Hematopoietic multipotent progenitor cell treated with erythropoietin and hydrocortisone succinate and interleukin-3 and kit ligand, for 6 days (in vitro differentiated cells): ENCODE measurements around the gene TMEM121.
A peak's percentile ranks its signal among the peaks of the same experiment; 100 is the strongest.
"Not testable (repeated sequence)": the region's sequence is repeated elsewhere in the genome, so short reads cannot be mapped to it uniquely, and the experiment has no call there.

Source experiments
- DNase-seq: peaks from one replicate; pipeline ENCODE4 v3.0.0-alpha.2; 2015

TMEM121 gene

DNA sequence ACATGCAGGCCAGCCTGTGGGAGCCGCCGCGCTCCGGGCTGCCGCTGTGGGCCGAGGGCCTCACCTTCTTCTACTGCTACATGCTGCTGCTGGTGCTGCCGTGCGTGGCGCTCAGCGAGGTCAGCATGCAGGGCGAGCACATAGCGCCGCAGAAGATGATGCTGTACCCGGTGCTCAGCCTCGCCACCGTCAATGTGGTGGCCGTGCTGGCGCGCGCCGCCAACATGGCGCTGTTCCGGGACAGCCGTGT lies 2.9 kb downstream of the TMEM121 start:
- DNase-seq = no peak

DNA sequence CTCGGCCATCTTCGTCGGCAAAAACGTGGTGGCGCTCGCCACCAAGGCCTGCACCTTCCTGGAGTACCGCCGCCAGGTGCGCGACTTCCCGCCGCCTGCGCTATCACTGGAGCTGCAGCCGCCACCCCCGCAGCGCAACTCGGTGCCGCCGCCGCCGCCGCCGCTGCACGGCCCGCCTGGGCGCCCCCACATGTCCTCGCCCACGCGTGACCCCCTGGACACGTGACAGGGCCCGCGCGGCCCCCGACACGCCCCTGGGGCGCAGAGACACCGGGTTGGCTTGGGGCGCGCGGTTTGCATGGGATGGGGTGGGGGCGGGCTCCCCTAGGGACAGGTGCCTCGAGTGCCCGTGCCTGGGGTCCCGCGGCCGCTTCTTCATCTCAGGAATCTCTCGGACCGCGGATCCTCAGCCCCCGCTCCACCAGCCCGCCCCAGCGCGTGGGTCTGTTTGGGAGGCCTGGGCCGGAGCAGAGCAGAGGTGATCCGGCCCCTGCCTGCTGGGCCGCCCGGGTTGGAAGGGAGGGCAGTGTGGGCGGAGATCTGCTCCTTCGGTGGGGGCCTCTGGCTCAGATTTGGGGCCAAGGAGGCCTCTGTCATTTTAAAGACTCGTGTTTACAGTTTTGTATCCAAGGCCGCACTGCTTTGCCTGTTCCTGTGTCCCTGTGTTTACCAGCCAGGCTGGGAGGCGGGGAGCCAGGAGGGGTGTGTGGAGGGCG lies 3.3 kb downstream of the TMEM121 start:
- no peak for DNase-seq

DNA sequence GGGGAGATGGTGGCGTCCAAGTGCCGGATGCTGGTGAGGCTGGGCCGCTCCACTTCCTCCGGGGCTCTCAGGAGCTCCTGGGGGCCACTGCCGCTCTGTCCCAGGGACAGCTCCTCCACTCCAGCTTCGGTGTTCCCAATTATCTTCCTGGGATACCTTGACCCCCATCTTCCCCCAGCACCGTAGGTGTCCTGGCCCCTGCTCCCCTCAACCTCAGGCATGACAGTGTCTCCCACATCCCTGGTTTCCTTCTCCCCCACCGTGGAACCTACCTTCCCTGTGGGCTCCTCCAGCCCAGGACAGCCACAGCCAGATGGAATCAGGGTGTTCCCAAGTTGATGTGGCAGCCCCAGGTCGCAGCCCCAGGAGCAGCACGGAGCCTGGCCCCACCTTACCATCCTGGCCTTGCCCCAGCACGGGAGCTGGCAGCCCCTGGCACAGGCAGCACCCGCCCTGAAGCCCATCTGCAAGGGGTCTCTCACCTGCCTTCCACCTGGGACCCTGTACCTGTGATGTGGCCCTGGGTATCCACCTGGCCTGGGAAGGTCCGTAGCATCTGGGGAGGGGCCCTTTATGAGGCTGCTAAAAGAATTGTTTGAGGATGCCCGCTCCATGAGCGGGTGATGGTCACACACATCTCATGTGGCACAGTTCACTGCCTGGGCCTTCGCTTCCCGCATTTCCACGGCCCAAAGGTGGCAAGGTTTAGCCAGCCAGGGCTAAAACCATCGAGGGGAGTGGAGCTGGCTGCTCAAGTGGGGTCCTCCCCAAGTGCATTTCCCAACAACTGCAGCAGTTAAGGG lies 4.1 kb downstream of the TMEM121 start:
- no peak for DNase-seq

DNA sequence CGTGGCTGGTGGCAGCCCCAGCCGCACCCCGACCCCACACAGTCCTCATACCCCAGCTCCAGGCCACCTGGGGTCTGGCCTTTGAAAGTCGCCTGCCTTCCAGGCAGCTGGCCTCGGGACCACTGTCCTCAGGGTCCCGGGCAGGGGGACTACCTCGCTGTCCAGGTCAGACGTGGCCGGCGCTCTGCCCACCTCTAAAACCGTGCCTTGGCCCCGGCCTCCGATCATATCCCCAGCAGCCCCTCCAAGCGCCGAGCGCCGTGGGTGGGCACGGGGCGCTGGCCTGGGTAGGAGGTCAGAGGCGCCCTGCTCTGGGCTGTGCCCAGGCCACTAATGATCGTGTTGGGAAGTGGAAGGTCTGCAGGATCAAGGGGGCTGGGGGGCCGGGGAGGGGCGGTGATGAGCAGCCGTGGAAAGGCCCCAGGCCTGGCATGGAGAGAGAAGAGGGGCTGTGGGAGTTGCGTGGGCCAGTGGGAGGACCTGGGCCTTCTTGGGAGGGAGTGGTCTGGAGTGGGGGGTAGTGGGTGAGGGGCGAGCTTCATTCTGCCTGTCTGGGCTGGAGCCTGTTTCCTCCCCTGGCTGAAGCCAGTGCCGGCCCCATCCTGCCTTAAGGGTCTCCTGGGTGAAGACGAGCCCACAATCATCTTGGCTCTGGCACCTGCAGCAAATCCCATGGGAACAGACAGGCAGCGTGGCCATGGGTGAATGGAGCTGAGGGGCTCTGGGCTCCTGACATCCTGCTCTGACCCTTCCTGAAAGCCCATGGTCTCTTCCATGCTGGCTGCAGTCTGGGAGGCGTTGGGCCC lies 4.9 kb downstream of the TMEM121 start:
- DNase-seq = no peak

DNA sequence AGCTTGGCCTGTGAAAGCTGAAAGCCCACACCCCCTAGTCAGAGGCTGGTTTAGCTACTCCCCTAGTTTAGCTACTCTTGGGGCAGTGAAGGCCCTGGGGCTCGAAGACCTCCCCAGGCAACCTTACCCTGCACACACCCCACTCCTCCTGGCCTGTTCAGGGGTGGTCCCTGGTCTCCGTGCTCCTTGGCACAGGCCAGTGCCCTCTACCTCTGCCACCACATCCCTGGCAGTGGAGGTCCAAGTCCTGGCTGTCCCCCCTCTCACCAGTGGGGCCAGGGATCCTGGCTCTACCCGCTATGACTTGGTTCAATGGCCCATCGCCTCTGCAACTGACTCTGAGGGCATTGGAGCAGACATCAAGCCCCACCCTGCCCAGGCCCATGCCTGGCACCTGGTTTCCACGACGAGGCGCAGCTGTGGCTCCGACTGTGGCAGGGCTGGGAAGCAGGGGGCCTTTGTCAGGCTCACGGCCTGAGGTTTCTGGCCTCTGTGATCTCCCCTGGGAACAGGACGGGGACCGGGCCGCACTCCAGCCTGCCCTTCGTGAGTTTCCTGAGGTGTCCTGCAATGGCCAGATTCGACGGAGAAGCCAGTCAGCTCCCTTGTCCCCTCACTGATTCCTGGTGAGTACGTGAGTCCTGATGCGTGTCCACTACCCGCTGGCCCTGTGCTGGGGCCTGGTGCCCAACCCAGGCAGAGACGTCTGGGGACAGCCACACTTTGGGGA lies 5.7 kb downstream of the TMEM121 start:
- no peak for DNase-seq

GRCh38 chr14:105532735-105533141 lies 6.4 kb downstream of the TMEM121 start:
- DNase-seq = peak; percentile 41

GRCh38 chr14:105533391-105533790 lies 7.0 kb downstream of the TMEM121 start:
- DNase-seq = no peak

- DNase-seq = no peak
Observed at GRCh38 chr14:105533811-105534498, 7.6 kb downstream of the TMEM121 start.

GRCh38 chr14:105534586-105534985 lies 8.2 kb downstream of the TMEM121 start:
- no peak for DNase-seq

- no peak for DNase-seq
Observed at GRCh38 chr14:105536051-105536450, 9.7 kb downstream of the TMEM121 start.

DNA sequence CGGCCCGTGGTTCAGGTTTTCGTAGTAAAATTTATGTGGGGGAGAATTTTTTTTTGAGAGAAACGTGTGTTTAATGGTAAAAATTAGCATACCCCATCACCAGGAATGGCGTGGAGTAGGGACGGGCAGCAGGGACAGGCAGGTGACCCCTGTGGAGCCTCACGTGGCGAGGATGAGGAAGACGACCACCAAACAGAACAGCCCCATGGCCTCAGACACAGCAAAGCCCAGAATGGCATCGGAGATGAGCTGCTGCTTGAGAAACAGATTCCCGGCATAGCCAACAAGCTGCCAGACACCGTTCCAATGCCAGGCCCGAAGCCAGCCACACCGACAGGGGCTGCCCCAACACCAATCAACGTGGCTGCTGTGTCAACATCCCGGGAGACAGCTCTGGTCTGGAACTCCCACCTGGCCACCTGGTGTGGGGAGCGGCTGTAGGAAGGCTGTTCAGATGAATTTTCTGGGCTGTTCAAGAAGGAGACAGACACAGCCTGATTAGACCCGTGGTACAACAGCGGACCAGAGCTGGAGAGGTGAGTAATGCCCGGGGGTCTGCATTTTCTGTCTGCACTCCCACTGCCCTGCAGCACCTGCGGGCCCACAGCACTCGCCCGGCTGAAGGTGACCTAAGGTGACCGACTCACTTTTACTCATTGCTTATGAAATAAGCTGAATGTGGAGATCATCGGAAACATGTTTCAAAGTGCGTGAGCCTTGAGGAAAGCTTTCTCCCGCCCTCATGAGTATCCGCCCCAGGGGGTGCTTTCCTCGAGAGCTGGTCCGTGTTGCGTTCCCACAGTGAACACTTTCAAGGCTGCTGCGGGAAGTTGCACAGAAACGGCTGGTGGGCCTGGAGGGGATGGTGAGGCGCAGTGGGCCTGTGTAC lies 10.6 kb downstream of the TMEM121 start:
- no peak for DNase-seq

DNA sequence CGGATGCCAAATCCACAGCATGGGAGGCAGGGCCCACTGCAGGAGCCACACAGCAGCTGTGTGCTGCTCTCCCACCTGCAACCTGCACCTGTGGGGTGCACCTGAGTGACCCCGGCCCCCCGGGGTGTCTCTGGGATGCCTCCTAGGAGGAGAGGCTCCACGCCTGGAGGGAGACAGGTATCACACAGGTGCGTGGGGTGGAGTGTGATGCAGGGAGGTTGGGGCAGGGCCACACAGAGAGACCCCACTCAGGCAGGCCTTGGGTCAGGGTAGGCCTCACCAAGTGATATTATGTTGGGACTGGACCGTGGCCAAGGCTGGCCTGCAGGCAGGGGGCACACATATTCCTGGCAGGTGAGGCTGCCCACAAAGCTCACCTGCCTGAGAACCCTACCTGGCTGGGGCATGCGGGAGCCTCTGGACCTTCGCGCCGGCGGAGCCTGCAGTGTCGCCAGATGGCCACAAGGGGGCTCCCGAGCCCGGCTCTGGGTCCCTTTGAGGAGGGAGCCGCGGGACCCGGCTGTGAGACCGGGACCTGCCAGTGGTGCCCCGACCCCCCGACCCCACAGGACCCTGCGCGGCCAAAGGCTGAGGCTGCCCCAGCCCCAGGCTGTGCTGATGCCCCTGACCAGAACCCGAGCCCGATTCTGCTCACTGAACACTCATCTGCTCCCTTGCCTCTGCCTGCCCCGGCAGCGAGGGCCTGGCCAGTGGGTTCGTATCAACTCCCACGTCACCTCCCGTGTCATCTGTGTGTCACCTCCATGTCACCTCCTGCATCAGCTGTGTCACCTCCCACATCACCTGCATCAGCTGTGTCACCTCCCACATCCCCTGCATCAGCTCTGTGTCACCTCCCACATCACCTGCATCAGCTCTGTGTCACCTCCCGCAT lies 11.4 kb downstream of the TMEM121 start:
- peak; percentile 57 for DNase-seq

DNA sequence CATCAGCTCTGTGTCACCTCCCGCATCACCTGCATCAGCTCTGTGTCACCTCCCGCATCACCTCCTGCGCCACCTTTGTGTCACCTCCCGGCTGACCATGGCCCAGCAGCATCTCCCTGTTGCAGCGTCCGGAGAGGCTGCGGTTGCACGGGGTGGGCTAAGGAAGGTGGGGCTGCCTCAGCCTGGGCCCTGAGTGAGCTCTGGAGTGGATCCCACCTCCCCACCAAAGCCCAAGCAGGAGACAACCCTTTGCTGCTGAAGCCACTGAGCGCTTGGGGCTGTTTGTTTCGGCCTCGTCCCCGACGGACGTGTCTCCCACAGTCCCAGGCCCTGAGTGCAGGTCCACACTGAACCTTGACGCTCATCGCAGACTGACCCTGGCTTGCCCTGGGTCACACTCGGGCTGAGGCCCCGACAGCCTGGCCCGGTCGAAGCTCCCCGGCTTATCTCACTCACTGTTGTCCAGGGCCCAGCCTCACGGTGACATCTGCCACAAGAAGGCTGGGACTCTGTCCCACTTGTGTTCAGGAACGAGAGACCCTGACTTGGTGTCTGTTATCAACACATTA lies 12.2 kb downstream of the TMEM121 start:
- no peak for DNase-seq

DNA sequence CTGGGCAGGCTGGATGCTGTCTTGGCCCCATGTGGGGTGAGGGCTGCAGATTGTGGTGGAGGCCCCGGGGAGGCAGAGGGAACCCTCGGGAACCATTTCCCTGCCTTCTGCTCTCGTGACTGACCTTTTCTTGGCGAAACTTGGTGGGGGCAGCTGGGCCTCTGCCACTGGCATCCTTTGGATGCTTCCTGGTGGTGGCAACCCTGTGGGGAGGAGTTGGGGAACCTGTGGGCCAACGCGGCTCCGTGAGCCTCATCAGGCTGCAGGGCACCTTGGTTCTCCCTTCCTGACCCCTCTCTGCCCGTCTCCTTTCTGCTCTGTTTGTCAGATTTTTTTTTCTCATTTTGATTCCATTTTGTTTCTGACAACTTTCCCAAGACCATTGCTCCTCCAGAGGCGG lies 14.4 kb downstream of the TMEM121 start:
- no peak for DNase-seq

- DNase-seq = no peak
Observed at GRCh38 chr14:105541218-105541875, 15.0 kb downstream of the TMEM121 start.

- not testable (repeated sequence) for DNase-seq
Observed at GRCh38 chr14:105545676-105546075, 19.3 kb downstream of the TMEM121 start.

DNA sequence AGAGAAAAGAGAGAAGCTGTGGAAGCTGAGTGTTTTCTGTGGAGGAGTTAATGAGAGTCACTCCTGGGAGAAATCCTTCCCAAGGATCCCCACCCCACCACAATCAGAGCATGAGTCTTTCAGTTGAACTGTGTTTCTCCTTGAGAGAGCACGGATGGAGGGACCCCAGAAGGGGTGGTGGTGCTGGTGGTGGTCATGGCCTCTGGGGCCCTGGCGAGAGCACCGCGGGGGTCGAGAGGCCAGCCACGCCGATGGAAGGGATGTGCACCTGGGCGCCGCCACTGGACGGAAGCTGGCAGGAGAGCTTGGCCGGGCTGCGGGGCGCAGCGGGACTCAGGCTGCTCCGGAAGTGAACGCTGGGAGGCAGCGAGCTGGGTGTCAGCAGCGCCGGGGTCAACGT lies 20.0 kb downstream of the TMEM121 start:
- DNase-seq = not testable (repeated sequence)

DNA sequence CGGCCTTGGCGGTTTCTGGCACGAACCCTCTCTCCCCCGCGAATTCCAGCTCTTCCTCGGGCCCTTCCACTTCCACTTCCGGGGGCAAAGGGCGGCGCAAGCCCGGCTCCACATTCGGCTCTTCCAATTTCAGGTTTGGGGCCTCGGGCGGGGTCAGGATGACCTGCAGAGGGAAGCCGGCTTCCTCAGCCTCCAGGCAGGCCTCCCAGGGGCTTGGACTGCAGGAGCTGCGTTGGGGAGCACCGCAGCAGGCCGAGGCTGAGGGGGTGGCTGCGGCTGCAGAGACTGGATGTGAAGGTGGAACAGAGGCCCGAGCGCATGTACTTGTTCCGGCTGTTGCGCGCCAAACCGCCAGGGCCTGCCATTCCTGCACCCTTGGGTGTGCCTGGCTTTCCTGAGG lies 20.7 kb downstream of the TMEM121 start:
- not testable (repeated sequence) for DNase-seq

GRCh38 chr14:105547741-105548169 lies 21.4 kb downstream of the TMEM121 start:
- DNase-seq = no peak
